NCI-H524 treated with DMSO at 0.1 percent for 48 hours (cell line): Measurements from ENCODE around the gene CHCHD6.

Experiments used
- DNase-seq: peaks from one replicate; lab custom pipeline; 2025; lab: John Stamatoyannopoulos, UW

The CHCHD6 gene

DNA sequence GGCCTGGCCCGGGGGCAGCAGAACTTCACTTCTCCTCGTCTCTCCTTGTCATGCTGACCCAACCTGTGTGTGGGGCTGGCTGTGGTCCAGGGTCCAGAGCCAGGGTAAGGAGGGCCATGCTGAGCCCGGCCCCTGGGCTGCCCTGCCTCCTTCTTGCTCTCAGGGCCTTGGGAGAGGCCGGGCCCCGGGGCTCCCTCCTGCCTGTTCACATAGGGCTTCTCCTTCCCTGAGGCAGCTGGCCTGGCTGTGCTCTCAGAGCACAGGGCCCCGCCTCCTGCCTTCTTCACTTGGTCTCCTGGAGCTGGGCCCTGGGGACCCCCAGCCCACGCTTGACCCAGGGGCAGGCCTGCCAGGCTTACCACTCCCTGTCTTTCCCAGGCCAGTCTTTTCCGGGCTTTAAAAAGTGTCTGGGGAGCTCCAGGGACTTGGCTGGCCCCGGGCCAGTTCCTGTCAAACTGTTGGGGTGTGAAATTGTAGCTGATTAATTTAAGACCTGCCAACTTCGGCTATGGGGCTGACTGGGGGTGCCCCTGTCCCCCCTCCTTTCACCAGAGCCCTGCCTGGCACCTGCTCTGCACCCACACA is 290.7 kb downstream of the CHCHD6 start:
- DNase-seq, result no peak

DNA sequence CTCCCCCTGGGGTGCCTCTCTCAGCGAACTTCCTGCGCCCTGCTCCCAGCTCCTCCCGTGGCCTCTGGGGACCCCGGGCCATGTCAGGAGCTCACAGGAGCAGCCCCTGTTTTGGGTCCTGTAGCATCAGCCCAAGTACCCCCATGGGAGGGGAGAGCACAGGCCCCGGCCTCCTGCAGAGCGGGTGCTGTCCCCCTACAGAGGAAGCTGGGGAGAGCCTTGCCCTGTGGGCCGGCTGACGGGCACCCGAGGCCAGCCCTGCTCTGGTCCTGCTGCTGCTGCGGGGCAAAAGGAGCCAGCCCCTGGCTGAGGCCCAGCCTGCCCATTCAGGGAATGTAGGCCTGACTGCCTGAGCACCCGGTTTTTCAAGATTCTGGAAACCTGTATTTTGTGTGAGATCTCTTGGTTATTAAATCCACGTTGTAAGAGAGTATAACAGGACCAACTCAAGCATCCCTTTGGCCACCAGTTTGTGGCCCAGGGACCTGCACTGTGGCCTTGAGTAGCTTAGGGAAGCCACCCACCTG is 291.3 kb downstream of the CHCHD6 start:
- no peak for DNase-seq

DNA sequence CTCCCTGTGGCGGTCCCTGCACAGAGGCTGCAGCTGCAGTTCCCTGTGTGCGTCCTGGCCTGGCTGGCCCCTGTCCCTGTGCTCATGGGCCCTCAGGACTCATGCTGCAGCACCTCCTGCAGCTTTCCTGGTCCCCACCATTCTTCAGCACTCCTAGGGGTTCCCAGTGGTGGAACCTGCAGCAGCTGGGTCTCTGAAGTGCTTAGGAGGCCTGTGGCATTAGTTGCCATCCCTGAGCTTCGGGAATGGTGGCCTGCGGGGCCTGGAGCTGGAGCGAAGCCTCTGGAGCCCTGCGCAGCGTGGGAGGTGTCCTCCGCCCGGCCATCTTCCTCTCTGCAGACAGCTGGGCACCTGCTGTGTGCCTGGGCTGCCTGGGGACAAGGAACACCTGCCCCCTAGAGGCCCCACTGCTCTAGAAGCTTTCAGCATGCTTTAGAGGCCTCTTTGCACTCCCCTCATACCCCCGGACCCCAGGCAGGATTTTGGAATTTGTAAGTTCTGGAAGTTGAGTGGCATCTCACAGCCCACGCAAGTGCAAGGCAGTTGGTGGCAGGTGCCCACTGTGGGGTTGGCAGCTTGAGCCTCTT is 292.0 kb downstream of the CHCHD6 start:
- DNase-seq, result no peak

DNA sequence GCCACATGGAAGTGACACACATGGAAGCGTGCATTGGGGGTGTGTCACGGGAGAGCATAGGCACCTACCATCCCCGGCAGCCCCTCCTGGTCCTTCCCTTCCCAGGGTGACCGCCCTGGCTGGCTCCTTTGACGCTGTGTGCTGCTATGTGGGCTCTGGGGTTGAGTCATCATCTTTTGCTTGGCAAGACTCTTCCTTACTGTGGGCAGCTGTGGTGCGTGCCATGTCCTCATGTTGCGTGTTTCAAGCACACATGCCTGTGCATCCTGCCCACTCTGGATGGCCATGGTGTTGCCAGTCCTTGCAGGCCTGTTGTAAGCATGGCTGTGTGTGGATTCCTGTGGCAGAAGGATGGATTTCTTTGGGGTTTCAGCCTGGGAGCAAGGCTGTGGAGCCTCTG is 292.9 kb downstream of the CHCHD6 start:
- DNase-seq, result no peak

DNA sequence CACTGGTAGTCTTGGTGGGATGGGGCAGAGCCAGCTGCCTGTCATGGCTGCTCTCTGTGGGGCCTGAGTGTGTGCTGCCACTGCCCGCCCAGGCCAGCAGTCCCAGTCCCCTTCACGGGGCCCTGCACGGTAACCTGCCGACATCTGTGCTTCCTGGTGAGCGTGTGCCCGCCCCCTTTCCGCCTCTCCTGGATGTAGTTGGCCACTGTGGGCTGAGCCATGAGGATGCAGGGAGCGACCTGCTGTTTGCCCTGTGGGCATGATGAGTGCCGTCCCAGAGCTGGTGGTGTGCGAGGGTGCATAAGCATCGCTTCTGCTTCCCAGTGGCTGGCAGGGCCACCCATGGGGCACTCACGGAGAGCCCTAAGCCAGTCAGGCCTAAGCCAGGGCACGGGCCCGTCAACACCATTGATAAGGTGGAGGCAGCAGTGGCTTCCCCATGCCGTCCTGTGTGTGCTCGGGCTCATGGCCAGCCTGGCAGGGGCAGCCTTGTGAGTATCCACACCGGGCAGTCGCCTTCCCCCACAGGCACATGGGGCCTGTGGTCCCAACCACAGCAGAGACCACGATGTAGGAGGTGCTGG is 293.5 kb downstream of the CHCHD6 start:
- no peak for DNase-seq

DNA sequence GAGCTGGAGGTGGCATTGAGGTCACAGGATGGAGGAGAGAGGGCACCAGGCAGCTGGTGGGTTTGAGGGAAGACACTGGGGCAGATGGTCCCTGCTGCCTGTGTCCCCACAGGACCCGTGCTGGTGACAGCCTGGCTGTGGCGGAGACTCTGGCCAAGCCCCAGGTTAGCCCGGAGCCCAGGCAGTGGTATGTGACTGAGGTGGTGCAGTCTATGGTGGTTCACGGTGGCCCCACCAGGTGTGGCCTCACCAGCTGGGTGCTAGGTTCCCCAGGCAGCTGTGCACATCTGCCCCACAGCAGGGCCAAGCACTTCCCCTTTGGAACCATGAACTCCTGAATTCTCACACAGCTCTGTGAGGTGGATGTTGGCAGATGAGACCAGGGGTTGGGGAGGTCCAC is 294.3 kb downstream of the CHCHD6 start:
- no peak for DNase-seq

DNA sequence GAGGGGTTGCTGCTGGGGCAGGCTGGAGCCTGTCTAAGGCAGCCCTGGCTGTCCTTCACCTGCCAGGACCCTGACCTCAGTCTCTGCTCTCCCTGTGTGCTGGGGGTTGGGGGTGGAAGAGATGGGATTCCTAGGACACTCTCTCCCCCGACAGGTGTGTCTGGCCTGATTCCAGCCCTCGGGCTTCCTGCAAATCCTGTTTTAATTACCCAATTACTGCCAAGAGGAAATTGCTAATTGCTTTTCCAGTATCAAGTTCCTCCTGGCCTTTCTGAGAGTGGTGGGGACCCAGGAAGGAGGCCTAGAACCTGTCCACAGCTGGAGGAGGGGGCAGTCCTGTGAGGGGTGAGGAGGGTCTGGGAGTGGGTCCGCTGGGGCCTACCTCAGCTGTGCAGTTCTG is 294.7 kb downstream of the CHCHD6 start:
- DNase-seq, result peak; percentile 26

DNA sequence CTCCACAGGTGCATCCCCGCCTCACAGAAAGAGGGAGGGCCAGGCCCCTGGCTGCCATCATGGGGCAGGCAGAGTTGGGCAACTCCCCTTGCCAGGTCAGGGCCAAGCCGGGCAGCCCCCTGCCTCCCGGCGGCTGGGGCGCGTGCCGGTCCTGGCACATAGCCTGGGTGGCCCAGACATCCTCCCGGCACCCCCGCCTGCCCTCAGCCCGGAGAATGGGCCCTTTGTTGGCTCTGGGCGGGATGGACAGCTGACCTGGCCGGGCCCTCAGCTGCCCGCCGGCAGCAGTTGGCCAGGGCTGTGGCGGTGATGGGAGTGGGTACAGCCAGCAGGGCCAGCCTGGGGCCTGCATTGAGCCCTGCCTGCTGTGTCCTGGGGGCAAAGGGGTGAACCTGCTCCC is 295.3 kb downstream of the CHCHD6 start:
- DNase-seq, result no peak

DNA sequence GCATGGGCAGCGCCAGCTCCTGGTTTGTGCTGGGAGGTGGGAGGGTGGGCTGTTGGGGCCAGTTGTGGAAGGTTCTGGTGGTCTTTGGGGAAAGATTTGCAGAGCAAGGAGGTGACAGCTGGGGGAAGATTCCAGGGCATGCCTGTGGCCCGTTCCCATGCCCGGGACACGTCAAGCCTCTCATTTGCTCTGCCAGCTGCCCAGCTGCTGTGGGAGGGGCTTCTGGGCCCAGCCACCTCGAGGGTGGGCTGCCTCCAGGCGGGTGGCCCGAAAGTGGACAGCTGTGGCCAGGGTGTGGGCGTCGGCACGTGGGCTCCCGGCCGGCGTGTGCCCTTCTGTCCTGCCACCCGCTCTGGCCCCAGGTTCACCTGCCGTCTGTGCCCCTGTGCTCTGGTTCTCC is 296.1 kb downstream of the CHCHD6 start:
- DNase-seq, result peak; percentile 67

DNA sequence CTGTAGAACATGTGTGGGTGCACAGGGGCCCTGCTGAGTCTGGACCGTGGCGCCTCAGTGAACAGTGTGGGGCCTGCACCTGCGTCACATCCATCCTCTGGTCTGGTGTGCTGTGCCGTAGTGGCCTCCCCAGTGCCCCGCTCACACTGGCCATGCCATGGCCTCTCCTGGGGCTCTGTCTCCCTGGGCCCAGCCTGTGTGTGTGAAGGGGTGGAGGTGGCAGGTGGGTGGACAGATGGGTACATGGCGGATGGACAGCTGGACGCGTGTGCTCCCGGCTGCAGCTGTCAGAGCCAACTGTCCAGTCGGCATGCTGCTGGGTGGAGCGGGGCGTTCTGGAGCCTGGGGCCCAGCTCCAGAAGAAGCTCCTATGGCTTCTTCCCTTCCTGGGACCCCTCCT is 296.7 kb downstream of the CHCHD6 start:
- DNase-seq, result no peak

DNA sequence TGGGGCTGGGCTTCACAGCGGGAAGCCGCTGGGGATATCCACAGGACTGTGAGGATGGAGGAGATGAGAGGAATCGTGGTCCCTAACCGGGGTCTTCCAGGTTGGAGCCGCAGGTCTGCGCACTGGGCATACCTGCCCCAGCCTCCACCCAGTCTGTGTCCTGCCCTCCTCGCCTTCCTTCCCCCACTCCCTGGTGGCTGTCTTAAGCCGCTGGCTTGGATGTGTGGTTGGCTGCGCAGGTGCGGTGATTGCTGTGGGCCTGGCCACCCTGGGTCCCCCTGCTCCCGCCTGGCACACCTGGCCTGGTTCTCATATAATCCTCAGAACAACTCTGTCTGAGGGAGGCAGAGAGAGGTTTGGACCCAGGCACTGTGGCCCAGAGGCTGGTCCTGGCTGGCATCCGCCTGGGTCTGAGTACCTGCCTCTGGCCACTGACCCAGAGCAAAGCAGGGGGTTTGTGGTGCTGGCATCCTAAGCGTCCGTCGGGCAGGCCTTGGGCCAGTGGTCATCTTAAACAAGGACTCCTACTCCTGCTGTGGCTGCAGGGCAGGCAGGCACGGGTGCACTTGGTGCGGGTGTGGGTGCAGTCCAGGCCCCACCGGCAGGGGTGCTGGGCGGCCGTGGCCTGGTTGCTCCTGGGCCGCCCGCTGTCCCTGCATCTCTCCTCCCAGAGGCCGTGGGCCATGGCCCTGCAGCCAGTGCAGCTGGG is 297.6 kb downstream of the CHCHD6 start:
- no peak for DNase-seq

DNA sequence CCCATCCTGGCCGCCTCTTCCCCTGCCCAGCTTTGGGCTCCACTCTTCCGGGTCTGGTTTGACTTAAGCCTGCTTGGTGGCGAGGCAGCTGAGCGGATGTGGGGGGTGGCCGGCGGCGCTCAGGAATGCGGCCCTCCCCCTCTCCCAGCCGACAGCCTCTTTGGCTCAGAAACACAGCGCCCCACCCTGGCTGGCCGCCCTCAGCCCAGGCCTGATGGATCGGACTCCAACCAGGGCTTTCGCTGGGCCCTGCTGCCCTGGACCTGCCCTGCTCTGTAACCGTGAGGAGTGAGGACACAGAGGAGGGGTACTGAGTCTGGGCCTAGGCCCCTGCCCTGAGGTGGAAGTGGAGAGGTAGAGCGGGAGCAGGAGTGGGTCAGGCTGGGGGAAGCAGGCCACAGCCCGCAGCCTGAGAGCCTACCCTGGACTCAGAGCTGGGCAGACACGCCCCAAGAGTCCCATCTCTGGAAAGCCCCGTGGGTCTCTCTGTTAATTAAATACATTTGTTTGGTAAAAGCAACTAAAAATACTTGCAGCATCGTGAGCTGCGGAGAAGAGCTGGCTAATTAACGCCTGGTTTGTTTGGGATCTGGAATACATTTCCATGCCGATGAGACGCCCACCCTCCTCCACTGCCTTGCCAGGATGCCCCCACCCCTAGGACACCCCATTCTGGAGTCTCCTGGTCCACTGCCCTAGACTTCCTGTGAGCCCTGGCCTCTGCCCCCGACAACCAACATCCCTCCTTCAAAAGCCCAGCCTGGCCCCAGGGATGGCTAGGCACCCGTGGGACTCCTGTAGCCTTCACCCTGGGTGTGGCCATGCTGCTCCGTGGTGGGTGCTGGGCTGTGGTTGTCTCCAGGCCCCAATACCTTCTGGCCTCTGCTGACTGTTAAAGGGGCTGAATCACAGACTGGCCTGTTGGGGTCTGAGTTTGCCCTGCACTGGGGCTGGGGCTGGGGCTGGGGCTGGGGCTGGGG is 298.4 kb downstream of the CHCHD6 start:
- no peak for DNase-seq

DNA sequence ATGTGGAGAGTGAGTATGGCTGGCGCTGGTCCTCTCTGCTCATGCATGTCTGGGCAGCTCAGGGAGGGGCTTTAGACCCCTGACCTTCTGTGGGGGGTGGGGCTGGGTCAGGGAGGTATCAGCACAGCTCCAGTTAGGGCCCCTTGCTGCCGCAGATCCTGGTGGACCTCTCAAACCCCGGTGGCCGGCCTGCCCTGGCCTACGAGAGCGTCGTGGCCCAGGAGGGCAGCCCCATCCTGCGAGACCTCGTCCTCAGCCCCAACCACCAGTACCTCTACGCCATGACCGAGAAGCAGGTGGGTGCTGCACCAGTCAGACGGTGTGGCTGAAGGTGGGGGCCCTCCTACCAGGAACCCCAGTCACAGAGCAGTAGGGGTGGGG is 299.1 kb downstream of the CHCHD6 start:
- DNase-seq, result no peak

DNA sequence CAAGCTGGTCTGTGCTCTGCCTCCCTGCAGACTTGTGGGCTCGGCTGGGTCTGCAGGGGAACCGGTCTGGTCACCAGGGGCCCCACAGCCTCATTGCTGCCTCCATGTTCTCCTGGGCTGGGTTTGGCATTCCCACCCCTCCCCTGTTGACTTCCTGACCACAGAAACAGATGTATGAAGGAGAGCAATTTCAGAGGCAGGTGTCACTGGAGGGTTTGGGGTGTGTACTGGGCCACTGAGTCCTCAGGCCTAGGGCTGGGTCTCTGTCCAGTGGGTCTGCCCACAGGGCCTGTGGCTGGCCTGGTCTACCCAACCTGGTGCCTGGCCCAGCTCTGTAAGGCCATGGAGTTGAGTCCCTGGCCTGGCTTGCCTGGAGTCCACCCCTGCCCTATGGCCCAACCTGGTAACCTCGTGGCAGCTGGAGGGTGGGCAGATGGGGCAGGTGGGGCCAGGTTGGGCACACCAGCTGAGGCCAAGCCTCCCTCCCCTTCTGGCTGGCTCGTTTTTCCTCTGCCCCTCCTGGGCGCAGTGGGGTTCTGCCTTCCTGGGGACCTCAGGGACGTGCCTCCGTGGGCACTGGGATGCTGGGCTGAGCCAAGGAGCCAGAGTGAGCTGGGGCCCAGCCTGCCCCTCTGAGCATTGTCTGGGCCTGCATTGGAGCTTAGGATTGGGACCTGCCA is 299.7 kb downstream of the CHCHD6 start:
- no peak for DNase-seq

DNA sequence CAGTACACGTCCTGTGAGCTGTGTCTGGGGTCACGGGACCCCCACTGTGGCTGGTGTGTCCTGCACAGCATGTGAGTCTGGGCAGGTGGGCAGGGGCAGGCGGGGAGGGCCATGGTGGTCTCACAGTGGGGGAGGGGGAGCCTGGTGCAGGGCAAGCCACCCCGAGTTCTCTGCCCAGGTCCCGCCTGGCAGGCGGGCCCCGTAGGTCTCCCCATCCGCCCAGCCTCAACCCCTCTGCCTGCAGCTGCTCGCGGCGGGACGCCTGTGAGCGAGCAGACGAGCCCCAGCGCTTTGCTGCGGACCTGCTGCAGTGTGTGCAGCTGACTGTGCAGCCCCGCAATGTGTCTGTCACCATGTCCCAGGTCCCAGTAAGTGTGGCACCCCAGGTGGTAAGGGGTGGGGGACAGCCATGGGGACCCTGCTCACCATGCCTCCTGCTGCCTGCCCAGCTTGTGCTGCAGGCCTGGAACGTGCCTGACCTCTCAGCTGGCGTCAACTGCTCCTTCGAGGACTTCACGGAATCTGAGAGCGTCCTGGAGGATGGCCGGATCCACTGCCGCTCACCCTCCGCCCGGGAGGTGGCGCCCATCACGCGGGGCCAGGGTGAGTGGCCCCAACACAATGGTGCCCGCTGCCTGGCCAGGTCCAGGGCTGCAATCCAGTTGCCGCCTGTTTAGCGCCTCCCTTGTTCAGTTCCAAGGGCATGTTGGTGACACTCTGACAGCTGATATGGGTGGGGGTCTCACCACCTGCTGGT is 300.8 kb downstream of the CHCHD6 start:
- DNase-seq, result no peak

DNA sequence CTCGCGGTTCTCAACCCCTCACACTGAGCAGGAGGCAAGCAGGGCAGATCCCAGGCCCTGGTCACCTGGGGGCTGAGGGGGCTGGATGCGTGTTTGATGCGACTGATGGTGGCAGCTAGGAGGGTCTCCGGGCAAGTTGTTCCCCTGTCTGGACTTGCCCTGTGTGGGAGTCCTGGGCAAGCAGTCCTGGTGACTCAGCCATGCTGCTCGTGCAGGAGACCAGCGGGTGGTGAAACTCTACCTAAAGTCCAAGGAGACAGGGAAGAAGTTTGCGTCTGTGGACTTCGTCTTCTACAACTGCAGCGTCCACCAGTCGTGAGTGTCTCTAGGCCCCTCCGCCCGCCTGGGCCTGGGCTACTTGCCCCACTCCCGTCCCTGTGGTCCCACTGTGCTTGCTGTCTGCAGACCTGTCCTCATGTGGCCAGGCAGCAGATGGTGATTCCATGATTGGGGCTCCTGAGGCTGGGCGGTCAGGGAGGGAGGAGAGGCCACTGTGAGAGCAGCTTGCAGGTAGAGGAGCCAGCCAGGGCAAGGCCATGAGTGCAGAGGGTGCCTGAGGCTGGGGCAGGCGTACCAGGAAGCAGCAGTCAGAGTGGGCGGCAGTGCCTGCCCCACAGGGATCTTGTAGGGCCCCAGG is 301.9 kb downstream of the CHCHD6 start:
- no peak for DNase-seq

DNA sequence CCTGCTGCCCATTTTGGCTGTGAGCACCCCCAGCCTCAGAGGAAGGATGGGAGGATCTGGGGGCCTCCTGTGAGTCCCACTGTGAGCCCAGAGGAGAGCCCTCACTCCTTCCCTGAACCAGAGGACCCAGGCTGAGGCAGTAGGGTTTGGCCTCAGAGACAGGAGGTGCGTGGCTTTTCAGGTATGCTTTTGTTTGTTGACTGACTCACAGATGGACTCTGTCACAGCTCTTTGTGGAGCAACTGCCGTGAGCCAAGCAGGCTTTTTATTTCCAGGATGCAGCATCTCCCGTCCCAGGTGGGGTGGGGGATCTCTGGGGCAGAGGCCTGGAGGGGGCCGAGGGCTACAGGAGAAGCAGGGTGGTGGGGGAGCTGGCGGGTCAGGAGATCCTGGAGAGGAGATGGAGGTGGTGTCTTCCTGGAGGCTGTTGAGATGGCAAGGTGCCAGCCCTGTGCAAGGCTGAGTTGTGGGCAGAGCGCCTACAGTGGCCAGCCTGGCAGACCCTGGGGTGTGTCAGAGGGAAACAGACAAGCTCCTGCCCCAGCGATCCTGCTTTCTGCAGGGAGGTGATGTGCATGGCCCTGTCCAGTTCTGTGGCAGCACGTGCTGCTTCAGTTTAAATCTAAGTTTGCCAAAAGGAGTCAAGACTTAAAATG is 302.9 kb downstream of the CHCHD6 start:
- no peak for DNase-seq

DNA sequence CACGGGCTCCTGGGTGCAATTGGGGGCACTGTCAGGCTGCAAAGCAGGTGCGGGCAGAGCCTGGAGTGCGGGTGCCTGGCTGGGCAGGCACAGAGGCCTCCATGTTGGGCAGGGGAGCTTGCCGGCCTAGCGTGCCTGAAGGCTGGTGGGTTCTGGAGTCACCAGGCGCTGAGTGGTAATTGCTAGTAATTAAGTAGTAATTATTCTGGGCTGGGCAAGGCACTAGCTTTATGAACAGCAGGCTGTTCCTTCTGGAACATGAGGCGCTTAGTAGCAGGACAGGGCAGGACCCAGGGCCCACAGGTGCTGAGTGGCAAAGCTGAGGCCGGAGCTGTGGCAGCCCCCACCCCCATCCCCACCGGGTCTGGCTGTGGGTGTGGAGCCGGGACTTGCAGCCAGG is 304.2 kb downstream of the CHCHD6 start:
- DNase-seq, result no peak

DNA sequence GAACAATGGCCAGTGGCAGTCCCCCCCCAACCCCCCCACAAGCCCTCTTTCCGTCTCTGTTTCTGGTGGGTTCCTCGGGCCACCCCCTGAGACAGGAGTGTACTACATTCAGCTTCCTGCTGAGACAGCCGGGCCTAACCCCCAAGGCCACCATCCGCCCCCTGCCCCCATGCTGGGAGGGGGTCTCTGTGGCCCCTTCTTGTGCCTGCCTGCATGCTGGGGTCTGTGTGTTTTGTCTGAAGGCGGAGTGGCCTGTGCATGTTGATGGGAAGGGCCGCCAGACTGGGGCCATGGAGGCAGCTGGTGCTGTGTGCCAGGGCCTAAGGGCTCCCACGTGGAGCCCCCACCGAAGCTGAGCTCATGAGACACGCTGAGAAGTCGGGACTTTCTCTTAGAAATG is 305.5 kb downstream of the CHCHD6 start:
- no peak for DNase-seq
